Effector CD8-positive, alpha-beta T cell (primary cell): ENCODE data around the gene FAM89A.
"Not testable (repeated sequence)": the region's sequence is repeated elsewhere in the genome, so short reads cannot be mapped to it uniquely, and the experiment has no call there.

ENCODE experiments used
- DNase-seq: peaks from one replicate; lab custom pipeline; 2025; lab: John Stamatoyannopoulos, UW

Gene FAM89A

GRCh38 chr1:231057410-231057809 is 17.4 kb upstream of the FAM89A start:
- no peak for DNase-seq

- DNase-seq, result no peak
Measured at GRCh38 chr1:231055271-231055670, 15.2 kb upstream of the FAM89A start.

GRCh38 chr1:231053493-231054162 is 13.6 kb upstream of the FAM89A start:
- no peak for DNase-seq

GRCh38 chr1:231052777-231053176 is 12.7 kb upstream of the FAM89A start:
- no peak for DNase-seq

- DNase-seq, result not testable (repeated sequence)
Measured at GRCh38 chr1:231050932-231051331, 10.9 kb upstream of the FAM89A start.

GRCh38 chr1:231050395-231050794 is 10.3 kb upstream of the FAM89A start:
- no peak for DNase-seq

- no peak for DNase-seq
Measured at GRCh38 chr1:231049121-231049979, 9.3 kb upstream of the FAM89A start.

GRCh38 chr1:231048419-231048818 is 8.4 kb upstream of the FAM89A start:
- not testable (repeated sequence) for DNase-seq

GRCh38 chr1:231047529-231047928 is 7.5 kb upstream of the FAM89A start:
- DNase-seq, result not testable (repeated sequence)

GRCh38 chr1:231046730-231047395 is 6.8 kb upstream of the FAM89A start:
- DNase-seq, result no peak

GRCh38 chr1:231045921-231046729 is 6.1 kb upstream of the FAM89A start:
- DNase-seq, result not testable (repeated sequence)

GRCh38 chr1:231045286-231045685 is 5.2 kb upstream of the FAM89A start:
- DNase-seq, result no peak

- DNase-seq, result no peak
Measured at GRCh38 chr1:231044588-231044987, 4.5 kb upstream of the FAM89A start.

GRCh38 chr1:231041719-231042261 is 1.7 kb upstream of the FAM89A start:
- DNase-seq, result no peak

GRCh38 chr1:231040800-231041718 is 1.0 kb upstream of the FAM89A start:
- no peak for DNase-seq

GRCh38 chr1:231039161-231040018 is 664 bp downstream of the FAM89A start:
- DNase-seq, result no peak

- DNase-seq, result no peak
Measured at GRCh38 chr1:231037585-231038517, 2.2 kb downstream of the FAM89A start.

GRCh38 chr1:231036416-231036815 is 3.6 kb downstream of the FAM89A start:
- DNase-seq, result no peak
